GM12801 (cell line): Measurements from ENCODE around the gene SBF2.

Experiments
- TF ChIP-seq, protein P1 (sequence below): IDR thresholded peaks from one replicate; pipeline ENCODE4 v1.5.1; 2011; ENCODE audit warnings: control low read depth; ENCODE audit not compliant: insufficient read length; ENCODE audit errors: extremely low read depth

The SBF2 gene

GRCh38 chr11:9914064-9914463 is 380.0 kb downstream of the SBF2 start:
- TF ChIP-seq, protein P1, sequence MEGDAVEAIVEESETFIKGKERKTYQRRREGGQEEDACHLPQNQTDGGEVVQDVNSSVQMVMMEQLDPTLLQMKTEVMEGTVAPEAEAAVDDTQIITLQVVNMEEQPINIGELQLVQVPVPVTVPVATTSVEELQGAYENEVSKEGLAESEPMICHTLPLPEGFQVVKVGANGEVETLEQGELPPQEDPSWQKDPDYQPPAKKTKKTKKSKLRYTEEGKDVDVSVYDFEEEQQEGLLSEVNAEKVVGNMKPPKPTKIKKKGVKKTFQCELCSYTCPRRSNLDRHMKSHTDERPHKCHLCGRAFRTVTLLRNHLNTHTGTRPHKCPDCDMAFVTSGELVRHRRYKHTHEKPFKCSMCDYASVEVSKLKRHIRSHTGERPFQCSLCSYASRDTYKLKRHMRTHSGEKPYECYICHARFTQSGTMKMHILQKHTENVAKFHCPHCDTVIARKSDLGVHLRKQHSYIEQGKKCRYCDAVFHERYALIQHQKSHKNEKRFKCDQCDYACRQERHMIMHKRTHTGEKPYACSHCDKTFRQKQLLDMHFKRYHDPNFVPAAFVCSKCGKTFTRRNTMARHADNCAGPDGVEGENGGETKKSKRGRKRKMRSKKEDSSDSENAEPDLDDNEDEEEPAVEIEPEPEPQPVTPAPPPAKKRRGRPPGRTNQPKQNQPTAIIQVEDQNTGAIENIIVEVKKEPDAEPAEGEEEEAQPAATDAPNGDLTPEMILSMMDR, result no peak

GRCh38 chr11:9905960-9906791 is 387.8 kb downstream of the SBF2 start:
- TF ChIP-seq, protein P1, result no peak

GRCh38 chr11:9905501-9905951 is 388.5 kb downstream of the SBF2 start:
- TF ChIP-seq, protein P1, result no peak

DNA sequence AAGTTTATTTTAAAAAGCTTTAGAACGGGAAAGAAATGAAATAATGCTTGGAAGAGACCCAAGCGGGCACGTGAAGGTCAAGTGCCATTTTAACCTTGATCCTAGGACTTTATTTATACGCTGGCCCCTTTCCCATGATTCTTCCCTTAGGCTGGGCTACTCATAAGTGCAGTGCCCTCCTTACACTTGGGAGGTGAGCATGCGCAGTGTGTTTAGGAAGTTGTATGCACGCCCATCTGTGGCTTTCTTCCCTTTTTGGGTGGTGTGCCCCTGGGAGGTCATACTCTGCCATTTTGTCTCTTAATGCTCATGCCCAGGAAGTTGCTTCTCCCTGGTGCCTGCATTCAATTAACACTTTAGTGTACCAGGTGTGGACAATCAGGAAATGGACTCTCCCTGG is 390.4 kb downstream of the SBF2 start:
- TF ChIP-seq, protein P1, result no peak

DNA sequence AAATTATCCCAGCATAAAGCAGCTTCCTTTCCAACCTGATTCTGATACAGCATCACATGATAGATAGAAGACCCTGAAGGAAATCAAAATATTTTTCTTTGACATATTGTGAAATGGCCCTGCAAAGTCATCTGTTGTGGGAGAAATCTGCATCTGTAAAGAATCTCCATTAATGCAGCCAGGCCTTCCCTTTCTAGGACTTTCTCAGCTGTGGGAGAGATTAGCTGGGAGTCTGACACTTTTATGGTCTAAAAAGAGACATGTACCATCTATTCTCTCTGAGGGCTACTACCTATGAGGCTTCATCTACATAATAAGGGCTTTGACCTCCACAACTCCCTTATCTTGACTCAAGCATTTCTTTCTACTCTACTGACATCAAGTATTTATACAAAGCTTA is 392.1 kb downstream of the SBF2 start:
- TF ChIP-seq, protein P1, result no peak

GRCh38 chr11:9899676-9900075 is 394.3 kb downstream of the SBF2 start:
- TF ChIP-seq, protein P1, result no peak

- TF ChIP-seq, protein P1, result no peak
Observed at GRCh38 chr11:9896902-9897301, 397.1 kb downstream of the SBF2 start.
